ENCODE data around the gene ZBTB5.
"Not testable (repeated sequence)": the region's sequence is repeated elsewhere in the genome, so short reads cannot be mapped to it uniquely, and the experiment has no call there.

ZBTB5 gene, protein sequence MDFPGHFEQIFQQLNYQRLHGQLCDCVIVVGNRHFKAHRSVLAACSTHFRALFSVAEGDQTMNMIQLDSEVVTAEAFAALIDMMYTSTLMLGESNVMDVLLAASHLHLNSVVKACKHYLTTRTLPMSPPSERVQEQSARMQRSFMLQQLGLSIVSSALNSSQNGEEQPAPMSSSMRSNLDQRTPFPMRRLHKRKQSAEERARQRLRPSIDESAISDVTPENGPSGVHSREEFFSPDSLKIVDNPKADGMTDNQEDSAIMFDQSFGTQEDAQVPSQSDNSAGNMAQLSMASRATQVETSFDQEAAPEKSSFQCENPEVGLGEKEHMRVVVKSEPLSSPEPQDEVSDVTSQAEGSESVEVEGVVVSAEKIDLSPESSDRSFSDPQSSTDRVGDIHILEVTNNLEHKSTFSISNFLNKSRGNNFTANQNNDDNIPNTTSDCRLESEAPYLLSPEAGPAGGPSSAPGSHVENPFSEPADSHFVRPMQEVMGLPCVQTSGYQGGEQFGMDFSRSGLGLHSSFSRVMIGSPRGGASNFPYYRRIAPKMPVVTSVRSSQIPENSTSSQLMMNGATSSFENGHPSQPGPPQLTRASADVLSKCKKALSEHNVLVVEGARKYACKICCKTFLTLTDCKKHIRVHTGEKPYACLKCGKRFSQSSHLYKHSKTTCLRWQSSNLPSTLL

GRCh38 chr9:37465249-37466036 lies at the start of gene ZBTB5:
ZBTB5 (minus strand) TSS chr9:37465450; CDS start chr9:37442551, 22,899 bp downstream.
- peak; percentile 99 for DNase-seq (ENCODE audit: low read depth)

DNA sequence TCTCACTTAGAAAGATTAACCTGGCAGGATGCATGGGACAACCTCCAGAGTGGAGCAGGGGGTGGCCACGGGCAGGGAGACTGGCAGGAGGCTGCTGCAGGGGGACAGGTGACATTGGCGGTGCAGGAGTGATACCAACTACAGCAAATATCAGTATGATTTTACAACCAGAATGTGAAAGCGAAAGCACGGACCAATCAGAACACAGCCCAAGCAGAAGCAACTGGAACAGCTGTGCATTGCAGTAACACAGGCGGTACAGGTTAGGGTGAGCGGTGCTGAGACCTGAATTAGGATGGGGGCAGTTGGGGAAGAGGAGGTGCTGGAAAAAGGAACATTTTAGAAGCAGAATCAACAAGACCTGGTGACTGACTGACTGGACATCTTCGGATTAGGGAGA lies 49.7 kb upstream of the ZBTB5 start:
- no peak for DNase-seq (ENCODE audit: low read depth)

GRCh38 chr9:37514415-37514814 lies 49.2 kb upstream of the ZBTB5 start:
- not testable (repeated sequence) for DNase-seq (ENCODE audit: low read depth)

DNA sequence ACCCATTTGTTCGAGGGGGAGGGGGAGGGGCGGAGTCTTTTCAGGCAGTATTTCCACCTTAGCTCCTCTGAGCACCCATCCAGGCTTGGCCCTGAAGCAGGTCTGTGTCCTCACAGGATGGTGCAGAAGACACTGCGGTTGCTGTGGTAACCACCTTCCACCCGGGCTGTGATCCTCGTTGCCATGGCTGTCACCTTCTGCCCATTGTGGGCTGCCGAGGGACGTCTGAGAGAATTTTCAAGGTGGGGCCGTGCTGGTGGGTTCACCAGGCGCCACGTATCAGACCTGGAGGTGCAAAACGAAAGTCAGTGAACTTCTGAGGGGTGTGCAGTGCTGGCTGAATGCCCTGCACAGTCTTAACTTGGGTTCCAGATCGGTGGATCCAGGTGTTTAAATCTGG lies 47.2 kb upstream of the ZBTB5 start:
- DNase-seq (ENCODE audit: low read depth) = peak; percentile 21

DNA sequence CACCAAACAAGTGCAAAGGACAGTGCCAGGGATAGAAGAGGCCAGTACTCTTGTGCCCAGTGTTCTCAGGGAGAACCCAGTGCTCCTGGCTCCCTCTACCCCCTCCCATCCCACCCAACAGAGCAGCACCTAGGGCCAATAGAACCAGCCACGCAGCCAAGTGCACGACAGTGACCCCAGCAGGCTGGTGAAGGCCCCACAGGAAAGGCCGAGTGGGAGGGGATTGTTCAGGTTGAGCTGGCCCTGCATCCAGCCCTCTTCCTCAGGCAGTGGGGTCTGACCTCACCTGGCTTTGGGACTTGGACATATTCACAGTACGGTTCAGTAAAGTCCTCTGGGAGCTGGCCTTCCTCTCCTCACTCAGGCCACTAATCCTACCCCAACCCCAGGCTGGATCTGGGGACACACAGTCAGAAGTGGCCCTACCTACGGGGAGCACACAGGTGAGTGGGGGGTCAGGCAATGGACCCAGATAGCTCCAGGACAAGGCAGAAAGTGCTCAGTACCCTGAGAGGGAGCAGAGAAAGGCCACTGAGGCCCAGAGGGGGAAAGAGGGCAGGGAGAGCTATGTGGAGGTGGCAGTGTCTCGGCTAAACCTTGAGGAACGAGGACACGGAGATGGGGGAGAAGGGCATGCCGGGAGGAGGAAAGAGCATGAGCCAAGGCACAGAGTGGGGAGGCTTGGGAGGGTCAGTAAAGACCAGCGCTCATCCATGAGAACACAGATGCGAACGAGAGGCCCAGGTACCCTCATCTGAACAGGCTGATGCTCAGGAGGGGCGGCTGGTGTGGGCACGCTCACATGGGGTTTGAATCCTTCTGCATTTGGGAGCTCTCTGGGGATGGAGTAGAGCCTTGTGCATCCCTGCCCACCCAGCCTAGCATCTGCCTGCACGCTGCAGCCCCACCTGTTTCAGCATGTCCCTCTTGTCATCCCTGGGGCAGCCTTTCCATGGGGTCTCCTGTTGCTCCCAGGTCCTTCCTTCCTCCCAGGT lies 46.1 kb upstream of the ZBTB5 start:
- no peak for DNase-seq (ENCODE audit: low read depth)

DNA sequence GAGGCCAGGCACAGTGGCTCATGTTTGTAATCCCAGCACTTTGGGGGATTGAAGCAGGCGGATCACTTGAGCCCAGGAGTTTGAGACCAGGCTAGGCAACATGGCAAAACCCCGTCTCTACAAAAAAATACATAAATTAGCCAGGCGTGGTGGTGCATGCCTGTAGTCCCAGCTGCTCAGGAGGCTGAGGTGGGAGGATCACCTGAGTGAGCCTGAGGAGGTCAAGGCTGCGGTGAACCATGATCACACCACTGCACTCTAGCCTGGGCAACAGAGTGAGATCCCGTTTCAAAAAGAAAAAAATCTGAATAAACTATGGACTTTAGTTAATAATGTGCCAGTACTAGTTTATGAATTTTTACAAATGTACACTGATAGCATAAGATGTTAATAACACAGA lies 44.8 kb upstream of the ZBTB5 start:
- DNase-seq (ENCODE audit: low read depth) = not testable (repeated sequence)

- no peak for DNase-seq (ENCODE audit: low read depth)
Observed at GRCh38 chr9:37509536-37509935, 44.3 kb upstream of the ZBTB5 start.

DNA sequence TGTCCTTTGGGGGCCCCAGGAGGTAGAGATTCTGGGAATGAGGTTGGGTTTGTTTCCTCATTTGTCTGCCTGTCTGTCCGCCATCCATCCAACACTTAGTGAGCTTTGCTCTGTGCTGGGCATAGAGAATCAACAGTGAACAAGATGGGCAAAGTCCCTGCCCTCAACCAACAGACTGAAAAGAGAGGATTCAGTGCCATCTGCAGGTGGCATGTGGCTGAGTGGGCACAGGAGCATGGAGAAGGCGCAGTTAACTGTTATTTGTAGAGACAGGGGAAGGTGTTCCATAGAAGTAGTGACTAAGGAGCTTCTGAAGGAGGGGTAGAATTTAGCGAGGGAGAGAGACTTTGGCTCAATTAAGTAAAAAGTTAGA lies 43.6 kb upstream of the ZBTB5 start:
- DNase-seq (ENCODE audit: low read depth) = no peak

DNA sequence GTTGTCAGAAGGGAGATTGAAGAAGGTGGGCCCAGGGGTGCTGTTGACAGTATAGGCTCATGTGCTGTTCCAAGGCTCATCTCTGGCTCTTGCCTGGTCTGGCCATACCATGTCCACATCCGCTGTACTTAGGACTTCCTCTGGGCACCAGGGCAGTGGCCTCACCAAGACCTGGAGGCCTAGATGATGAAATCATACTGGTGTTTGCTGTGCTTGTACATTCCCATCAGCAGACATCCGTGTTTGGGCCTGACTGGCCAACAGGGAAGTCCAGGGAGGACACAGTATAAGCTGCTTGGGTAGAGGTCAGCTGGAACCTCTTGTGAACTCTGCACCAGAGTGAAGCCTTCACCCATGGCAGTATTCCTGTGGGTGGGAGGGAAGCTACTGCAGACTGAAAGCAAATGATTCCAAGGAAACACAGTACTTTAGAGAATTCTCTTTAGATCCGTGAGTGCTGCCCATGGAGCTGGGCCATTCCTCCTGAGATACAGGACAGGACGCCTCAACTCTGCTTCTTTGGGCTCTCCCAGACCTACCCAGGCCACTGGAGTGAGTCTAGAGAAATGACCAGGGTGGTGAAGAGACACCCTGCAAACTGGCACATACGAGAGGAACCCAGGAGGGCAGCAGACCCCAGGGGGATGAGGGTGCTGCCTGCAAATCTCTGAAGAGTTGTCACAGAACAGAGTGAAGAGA lies 43.0 kb upstream of the ZBTB5 start:
- DNase-seq (ENCODE audit: low read depth) = no peak

DNA sequence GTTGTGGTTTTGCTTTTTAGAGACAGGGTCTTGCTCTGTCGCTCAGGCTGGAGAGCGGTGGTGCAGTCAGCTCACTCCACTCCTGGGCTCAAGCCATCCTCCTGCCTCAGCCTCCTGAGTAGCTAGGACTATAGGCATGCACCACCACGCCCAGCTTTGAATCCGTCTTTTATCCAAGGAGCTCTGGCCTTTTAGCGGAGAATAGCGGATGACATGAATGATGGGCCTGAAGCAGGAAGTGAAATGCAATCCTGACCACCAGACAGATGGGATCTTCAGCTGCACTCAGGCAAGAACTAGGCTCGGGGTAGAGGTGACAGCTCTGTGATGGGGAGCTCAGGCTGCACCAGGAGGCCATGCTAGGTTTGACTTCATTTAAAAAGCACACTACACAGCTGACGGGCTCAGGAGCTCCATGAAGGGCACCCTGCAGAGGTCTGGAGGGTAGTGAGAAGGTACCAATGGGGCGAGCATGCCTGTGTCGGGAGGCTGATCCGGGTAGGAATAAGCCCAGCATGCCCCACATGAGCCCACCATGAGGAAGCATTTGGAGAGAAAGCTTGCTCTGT lies 42.4 kb upstream of the ZBTB5 start:
- no peak for DNase-seq (ENCODE audit: low read depth)

DNA sequence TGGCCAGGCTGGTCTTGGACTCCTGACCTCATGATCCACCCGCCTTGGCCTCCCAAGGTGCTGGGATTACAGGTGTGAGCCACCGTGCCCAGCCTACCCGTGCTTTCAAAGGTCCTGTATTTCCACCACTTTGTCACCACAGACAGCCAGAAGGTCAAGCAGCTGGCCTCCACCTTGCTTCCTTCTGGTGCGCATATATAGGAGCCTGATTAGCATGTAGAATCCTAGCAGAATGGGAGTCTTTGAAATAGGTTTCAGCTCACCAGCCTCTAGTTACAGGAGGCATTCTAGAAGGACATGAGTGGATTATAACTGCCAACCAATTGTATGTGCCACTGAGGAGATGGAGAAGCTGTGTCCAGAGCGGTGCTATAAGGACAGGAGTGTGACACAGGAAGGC lies 39.4 kb upstream of the ZBTB5 start:
- no peak for DNase-seq (ENCODE audit: low read depth)

DNA sequence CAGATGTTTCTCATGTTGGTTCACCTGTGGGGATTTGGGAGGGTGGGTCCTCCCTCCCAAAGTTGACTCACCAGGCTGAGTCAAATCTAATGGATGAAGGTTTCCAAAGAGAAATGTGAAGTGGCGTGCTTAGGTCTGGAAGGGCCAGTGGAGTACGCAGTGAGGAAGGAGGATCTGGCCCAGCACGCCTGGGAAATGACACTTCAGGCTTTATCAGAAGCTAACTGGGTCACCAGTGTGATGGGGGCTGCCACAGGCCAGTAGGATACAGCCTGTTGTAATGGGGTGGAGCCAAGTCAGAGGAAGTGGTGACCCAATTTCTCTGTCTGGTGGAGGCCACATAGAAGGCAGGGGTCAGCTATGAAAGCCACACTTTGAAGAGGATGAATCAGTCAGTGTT lies 38.5 kb upstream of the ZBTB5 start:
- peak; percentile 19 for DNase-seq (ENCODE audit: low read depth)

DNA sequence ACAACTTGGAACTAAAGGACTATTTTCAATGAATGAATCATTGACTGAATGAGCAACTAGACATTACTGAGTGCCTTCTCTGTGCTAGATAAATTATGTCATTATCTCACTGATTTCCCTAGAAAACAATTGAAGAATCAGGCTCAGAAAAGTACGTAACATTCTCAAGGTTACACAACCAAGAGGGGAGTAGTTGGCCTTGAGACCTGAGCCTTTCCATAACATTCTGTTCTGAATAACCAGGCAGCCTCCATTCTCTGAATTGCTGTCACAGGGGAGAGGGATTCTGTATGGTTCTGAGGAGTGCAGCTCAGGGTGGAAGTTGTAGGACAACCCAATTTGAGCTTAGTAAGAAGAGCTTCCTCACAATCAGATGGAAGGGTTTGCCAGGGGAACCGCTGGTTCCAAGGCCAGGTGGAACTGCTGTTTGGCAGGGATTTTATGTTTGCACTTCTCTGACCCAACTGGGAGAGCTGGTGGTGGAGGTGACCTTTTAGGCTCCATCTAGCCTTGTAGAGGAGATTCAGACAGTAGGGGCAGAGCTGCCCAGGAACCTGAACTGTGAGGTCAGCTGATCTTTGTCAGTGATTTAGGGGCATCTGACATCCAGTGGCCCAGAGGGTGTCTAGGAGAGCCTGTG lies 36.8 kb upstream of the ZBTB5 start:
- no peak for DNase-seq (ENCODE audit: low read depth)

DNA sequence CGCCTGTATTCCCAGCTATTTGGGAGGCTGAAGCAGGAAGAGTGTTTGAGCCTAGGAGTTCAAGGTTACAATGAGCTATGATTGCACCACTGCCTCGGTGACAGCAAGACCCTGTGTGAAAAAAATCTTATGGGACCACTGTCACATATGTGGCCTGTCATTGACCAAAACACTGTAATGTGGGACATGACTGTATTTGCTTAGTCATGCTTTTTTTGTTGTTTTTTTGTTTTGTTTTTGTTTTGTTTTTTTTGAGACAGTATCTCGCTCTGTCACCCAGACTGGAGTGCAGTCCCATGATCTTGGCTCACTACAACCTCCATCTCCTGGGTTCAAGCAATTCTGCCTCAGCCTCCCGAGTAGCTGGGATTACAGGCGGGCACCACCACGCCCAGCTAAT lies 34.0 kb upstream of the ZBTB5 start:
- no peak for DNase-seq (ENCODE audit: low read depth)

- no peak for DNase-seq (ENCODE audit: low read depth)
Observed at GRCh38 chr9:37498457-37498856, 33.2 kb upstream of the ZBTB5 start.

GRCh38 chr9:37497320-37497719 lies 32.1 kb upstream of the ZBTB5 start:
- DNase-seq (ENCODE audit: low read depth) = no peak

GRCh38 chr9:37496020-37496419 lies 30.8 kb upstream of the ZBTB5 start:
- no peak for DNase-seq (ENCODE audit: low read depth)

- DNase-seq (ENCODE audit: low read depth) = no peak
Observed at GRCh38 chr9:37495571-37495970, 30.3 kb upstream of the ZBTB5 start.

DNA sequence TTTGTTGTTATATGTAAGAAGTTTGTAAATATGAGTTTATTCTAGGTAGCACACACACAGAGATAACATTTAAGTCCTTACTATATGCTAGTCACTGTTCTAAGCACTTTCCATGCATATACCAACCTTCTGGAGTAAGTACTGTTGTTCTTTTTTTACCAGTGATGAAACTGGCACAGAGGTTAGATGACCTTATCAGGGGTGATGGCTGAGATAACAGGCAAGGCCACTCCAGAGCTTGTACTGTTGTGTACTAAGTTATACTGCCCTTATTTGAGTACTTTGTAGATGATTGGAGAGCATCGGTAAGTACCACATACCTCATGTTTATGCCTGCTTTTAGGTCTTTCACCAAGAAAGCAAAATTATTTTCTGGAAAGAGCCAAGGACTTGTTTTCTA lies 26.7 kb upstream of the ZBTB5 start:
- no peak for DNase-seq (ENCODE audit: low read depth)
